ENCODE measurements around the gene SERGEF.

The SERGEF gene

DNA sequence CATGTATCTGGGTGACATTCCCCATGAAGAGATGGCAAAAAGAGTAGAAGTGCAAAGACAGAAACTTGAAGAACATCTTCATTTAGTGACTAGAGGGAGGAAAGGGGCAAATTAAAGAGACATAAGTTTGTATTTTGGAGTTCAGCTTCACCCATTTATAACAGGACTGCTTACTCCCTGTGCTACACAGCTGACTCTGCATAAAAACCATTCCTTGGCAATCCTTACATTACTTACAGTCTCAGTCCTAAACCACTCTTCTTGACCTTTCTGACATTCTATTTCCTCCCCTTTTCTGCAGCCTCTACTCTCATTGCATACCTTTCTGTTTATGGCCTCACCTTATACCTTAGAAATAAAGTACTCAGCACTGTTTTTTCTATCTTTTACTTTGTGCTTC is 6.8 kb upstream of the SERGEF start:
- Histone ChIP-seq H3K9ac (ENCODE audit: low read depth in 1 of 2, low read length in 2 of 2) (no peak overlapping the region), H3K27me3 (ENCODE audit: control insufficient read depth in 2 of 2, insufficient read depth in 2 of 2, low read length in 2 of 2) (no peaks in the 10 kb centered on the region), H3K27ac (ENCODE audit: low read depth in 2 of 2, low read length in 2 of 2) (no peak overlapping the region), H3K4me3 (ENCODE audit: low read length in 2 of 2) (no peak overlapping the region), H3K36me3 (ENCODE audit: control insufficient read depth in 2 of 2, insufficient read depth in 2 of 2, low read length in 2 of 2) (no peaks in the 10 kb centered on the region), H3K4me1 (ENCODE audit: control insufficient read depth in 2 of 2, insufficient read depth in 2 of 2, low read length in 2 of 2) (no peaks in the 10 kb centered on the region), H3K9me3 (ENCODE audit: control insufficient read depth in 2 of 2, low read length in 2 of 2) (no peaks in the 10 kb centered on the region)

DNA sequence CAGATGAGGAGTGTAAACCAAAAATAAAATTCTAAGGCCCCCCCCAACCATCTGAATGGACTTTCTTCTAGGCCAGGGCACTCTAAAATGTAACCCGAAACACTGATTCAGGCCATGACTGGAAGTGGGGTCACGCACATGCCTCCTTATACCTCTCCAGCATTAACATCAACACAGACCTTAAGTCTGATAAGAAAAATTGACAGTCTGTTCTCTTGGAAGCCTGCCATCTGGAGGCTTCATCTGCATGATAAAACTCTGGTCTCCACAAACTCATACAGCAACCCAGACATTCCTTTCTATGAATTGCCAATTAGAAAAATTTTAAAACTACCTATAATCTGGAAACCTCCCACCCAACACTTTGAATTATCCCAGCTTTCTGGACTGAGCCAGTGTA is 3.9 kb upstream of the SERGEF start:
- H3K36me3 ChIP-seq (ENCODE audit: control insufficient read depth in 2 of 2, insufficient read depth in 2 of 2, low read length in 2 of 2) = no peaks in the 10 kb centered on the region
- no peak overlapping the region for H3K27ac ChIP-seq (ENCODE audit: low read depth in 2 of 2, low read length in 2 of 2)
- no peaks in the 10 kb centered on the region for H3K9me3 ChIP-seq (ENCODE audit: control insufficient read depth in 2 of 2, low read length in 2 of 2)
- H3K9ac ChIP-seq (ENCODE audit: low read depth in 1 of 2, low read length in 2 of 2) = no peak overlapping the region
- H3K27me3 ChIP-seq (ENCODE audit: control insufficient read depth in 2 of 2, insufficient read depth in 2 of 2, low read length in 2 of 2) = no peaks in the 10 kb centered on the region
- peaks cover 4 to 12% of the 10 kb centered on the region in 2 donors for H3K4me1 ChIP-seq (ENCODE audit: control insufficient read depth in 2 of 2, insufficient read depth in 2 of 2, low read length in 2 of 2)
- H3K4me3 ChIP-seq (ENCODE audit: low read length in 2 of 2) = no peak overlapping the region

DNA sequence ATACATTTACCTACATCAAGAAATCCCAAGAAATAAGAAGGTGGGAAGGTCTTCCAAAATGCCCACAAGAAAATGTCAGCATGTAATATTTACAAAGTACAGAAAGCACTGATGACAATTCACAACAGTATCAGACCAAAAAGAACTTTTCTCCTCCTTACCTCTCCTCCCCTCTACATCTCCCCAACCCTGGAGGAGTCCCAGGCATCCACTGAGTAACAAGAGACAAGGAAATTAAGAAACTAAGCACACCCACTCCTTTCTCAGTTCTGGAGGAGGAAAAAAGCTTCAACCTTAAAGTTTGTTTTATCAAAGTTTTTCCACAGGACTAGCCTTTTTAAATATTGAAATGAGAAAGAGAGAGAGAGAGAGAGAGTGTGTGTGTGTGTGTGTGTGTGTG is 2.0 kb upstream of the SERGEF start:
- Histone ChIP-seq H3K36me3 (ENCODE audit: control insufficient read depth in 2 of 2, insufficient read depth in 2 of 2, low read length in 2 of 2) (no peaks in the 10 kb centered on the region), H3K9me3 (ENCODE audit: control insufficient read depth in 2 of 2, low read length in 2 of 2) (no peaks in the 10 kb centered on the region), H3K4me1 (ENCODE audit: control insufficient read depth in 2 of 2, insufficient read depth in 2 of 2, low read length in 2 of 2) (peaks cover 8 to 18% of the 10 kb centered on the region in 2 donors), H3K4me3 (ENCODE audit: low read length in 2 of 2) (no peak overlapping the region), H3K9ac (ENCODE audit: low read depth in 1 of 2, low read length in 2 of 2) (no peak overlapping the region), H3K27me3 (ENCODE audit: control insufficient read depth in 2 of 2, insufficient read depth in 2 of 2, low read length in 2 of 2) (no peaks in the 10 kb centered on the region), H3K27ac (ENCODE audit: low read depth in 2 of 2, low read length in 2 of 2) (no peak overlapping the region)

DNA sequence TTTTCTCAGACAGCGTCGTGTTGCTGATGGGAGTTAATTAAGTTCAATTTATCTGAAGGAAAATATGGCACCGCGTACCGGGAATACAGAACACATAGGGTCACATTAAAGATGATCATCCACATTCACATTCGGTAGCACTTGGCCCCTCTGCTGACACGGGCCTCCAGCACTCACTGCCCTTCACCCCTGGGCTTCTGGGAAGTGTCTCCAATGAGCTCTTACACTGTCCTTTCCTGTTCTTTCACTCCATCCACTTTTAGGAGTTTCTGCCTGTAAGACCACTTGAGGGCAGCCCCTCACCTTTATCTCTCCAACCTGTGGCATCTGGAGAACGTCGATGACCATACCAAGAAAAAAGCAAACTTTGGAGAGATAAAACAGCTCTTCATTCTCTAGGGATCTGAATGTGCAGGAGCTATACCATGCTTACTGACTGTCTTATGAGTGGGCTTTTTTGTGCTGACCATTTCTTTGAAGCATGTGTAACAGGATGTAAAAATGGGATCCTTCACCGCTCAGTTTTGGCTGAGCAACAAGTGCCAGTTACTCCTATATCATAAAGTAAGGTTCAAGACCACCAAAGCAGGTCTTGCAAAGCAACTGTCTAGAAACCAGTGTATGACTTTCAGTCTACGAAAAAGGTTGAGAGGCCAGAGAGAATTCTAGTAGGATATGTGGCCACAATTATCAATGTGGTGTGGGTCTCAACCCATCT is 1.1 kb upstream of the SERGEF start:
- peak overlapping the region; percentile 86 to 90 for H3K9ac ChIP-seq (ENCODE audit: low read depth in 1 of 2, low read length in 2 of 2)
- H3K4me1 ChIP-seq (ENCODE audit: control insufficient read depth in 2 of 2, insufficient read depth in 2 of 2, low read length in 2 of 2) = peaks cover 8 to 18% of the 10 kb centered on the region in 2 donors
- H3K27ac ChIP-seq (ENCODE audit: low read depth in 2 of 2, low read length in 2 of 2) = peak overlapping the region; percentile 82 to 90
- peak overlapping the region; percentile 73 to 96 for H3K4me3 ChIP-seq (ENCODE audit: low read length in 2 of 2)
- H3K36me3 ChIP-seq (ENCODE audit: control insufficient read depth in 2 of 2, insufficient read depth in 2 of 2, low read length in 2 of 2) = no peaks in the 10 kb centered on the region
- H3K27me3 ChIP-seq (ENCODE audit: control insufficient read depth in 2 of 2, insufficient read depth in 2 of 2, low read length in 2 of 2) = no peaks in the 10 kb centered on the region
- no peaks in the 10 kb centered on the region for H3K9me3 ChIP-seq (ENCODE audit: control insufficient read depth in 2 of 2, low read length in 2 of 2)

DNA sequence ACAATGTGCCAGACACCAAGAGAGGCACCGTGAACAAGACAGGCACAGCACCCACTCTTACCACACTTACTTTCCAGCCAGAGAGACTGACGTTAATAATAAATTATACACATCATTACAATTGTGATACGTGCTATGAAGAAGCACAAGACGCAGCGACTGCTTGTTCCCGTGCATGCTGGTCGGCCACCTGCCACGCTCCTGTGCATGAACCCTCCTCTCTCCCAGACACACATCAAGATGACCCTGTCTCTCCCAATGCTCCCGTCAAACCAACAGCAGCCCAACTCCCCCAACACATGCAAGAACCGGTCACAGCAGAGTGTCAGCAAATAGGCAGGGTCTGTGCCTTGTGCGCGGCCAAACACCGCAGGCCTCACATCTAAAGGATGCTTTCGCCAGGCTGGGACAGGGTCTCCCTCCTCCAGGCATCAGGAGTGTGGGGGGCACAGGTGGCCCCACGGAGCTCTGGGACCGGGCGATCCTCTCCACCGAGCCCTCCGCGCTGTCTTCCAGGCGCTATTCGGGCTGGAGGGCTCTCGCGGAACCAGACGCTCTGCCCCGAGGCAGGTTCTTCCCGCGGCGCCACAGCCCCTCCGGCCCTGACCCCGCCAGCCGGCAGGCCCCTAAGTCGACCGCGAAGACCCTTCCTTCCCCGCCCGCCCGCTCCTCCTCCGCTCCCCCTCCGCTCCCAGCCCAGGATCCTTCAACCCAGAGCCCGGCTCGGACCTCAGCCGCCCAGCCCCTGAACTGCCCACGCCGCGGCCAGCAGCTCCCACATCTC is 533 bp downstream of the SERGEF start:
- H3K9me3 ChIP-seq (ENCODE audit: control insufficient read depth in 2 of 2, low read length in 2 of 2) = no peaks in the 10 kb centered on the region
- peak overlapping the region; percentile 58 to 90 for H3K27ac ChIP-seq (ENCODE audit: low read depth in 2 of 2, low read length in 2 of 2)
- peak overlapping the region; percentile 74 to 90 for H3K9ac ChIP-seq (ENCODE audit: low read depth in 1 of 2, low read length in 2 of 2)
- peak overlapping the region; percentile 73 to 96 for H3K4me3 ChIP-seq (ENCODE audit: low read length in 2 of 2)
- H3K36me3 ChIP-seq (ENCODE audit: control insufficient read depth in 2 of 2, insufficient read depth in 2 of 2, low read length in 2 of 2) = no peaks in the 10 kb centered on the region
- H3K27me3 ChIP-seq (ENCODE audit: control insufficient read depth in 2 of 2, insufficient read depth in 2 of 2, low read length in 2 of 2) = no peaks in the 10 kb centered on the region
- peaks cover 8 to 18% of the 10 kb centered on the region in 2 donors for H3K4me1 ChIP-seq (ENCODE audit: control insufficient read depth in 2 of 2, insufficient read depth in 2 of 2, low read length in 2 of 2)

DNA sequence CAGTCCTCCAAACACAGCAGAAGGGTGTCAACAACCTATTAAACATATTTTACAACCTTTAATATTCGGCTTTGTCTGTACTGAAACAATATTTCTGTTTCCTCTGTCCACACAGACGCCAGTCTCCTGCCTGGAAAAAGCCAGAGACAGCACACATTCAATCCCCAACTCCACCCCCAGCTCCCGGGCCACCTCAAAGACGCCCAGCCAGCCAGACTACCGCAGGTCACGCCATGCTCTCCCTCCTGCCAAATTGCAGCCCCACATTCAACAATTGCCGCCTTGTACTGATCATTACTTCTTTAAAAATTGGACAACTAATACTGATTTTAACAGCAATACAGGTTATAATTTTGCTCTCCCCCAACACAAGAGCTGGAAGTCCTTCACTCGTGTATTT is 1.2 kb downstream of the SERGEF start:
- Histone ChIP-seq H3K4me1 (ENCODE audit: control insufficient read depth in 2 of 2, insufficient read depth in 2 of 2, low read length in 2 of 2) (peaks cover 8 to 18% of the 10 kb centered on the region in 2 donors), H3K9me3 (ENCODE audit: control insufficient read depth in 2 of 2, low read length in 2 of 2) (no peaks in the 10 kb centered on the region), H3K4me3 (ENCODE audit: low read length in 2 of 2) (peak overlapping the region in 1 of 2 donors; percentile 96), H3K27me3 (ENCODE audit: control insufficient read depth in 2 of 2, insufficient read depth in 2 of 2, low read length in 2 of 2) (no peaks in the 10 kb centered on the region), H3K9ac (ENCODE audit: low read depth in 1 of 2, low read length in 2 of 2) (peak overlapping the region in 1 of 2 donors; percentile 90), H3K36me3 (ENCODE audit: control insufficient read depth in 2 of 2, insufficient read depth in 2 of 2, low read length in 2 of 2) (no peaks in the 10 kb centered on the region), H3K27ac (ENCODE audit: low read depth in 2 of 2, low read length in 2 of 2) (no peak overlapping the region)

DNA sequence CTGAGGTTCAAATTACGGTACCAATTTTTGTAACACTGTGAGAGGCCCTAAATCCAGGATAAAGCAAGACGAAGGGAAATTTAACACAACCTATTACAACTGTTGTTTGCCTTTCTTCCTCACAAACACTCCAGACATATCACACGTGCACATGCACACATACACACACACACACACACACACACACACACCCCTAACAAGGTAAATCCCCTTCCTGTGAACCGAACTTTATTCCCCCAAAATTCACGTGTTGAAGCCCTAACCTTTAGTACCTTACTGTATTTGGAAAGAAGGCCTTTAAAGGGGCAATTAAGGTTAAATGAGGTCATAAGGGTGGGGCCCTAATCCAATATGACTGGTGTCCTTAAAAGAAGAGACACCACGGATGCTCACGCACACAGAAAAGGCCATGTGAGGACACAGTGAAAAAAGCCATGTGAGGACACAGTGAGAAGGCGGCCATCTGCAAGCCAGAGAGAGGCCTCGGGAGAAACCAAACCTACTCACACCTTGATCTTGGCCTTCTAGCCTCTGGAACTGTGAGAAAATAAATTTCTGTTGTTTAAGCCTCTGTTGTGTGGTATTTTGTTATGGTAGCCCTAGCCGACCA is 1.8 kb downstream of the SERGEF start:
- no peak overlapping the region for H3K27ac ChIP-seq (ENCODE audit: low read depth in 2 of 2, low read length in 2 of 2)
- H3K4me3 ChIP-seq (ENCODE audit: low read length in 2 of 2) = peak overlapping the region in 1 of 2 donors; percentile 26
- H3K9ac ChIP-seq (ENCODE audit: low read depth in 1 of 2, low read length in 2 of 2) = no peak overlapping the region
- H3K36me3 ChIP-seq (ENCODE audit: control insufficient read depth in 2 of 2, insufficient read depth in 2 of 2, low read length in 2 of 2) = peaks cover 2% of the 10 kb centered on the region in 2 donors
- no peaks in the 10 kb centered on the region for H3K9me3 ChIP-seq (ENCODE audit: control insufficient read depth in 2 of 2, low read length in 2 of 2)
- no peaks in the 10 kb centered on the region for H3K27me3 ChIP-seq (ENCODE audit: control insufficient read depth in 2 of 2, insufficient read depth in 2 of 2, low read length in 2 of 2)
- peaks cover 8 to 18% of the 10 kb centered on the region in 2 donors for H3K4me1 ChIP-seq (ENCODE audit: control insufficient read depth in 2 of 2, insufficient read depth in 2 of 2, low read length in 2 of 2)

DNA sequence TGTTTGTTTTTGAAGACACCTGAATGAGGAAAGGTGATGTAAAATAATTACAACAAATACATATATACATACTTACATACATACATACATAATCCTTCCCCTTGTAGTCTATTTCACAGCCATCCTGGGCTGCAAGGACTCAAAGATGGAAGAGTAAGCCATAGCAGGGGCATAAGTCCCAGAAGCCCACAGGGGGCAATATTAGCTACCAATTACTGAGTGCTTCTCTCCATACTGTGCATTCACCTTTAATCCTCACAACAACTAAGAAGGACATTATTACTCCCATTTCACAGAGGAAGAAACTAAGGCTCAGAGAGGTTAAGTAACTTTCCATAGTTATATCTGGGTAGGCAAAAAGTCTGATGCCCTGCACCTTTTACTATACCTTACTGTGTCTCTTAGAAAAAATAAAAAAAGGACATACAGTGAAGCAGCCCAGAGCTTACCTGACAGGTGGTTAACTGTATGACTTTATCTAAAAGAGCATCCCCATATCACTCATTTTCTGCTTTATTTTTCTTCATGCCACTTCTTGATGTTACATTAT is 2.7 kb downstream of the SERGEF start:
- Histone ChIP-seq H3K9me3 (ENCODE audit: control insufficient read depth in 2 of 2, low read length in 2 of 2) (no peaks in the 10 kb centered on the region), H3K27me3 (ENCODE audit: control insufficient read depth in 2 of 2, insufficient read depth in 2 of 2, low read length in 2 of 2) (no peaks in the 10 kb centered on the region), H3K9ac (ENCODE audit: low read depth in 1 of 2, low read length in 2 of 2) (no peak overlapping the region), H3K4me3 (ENCODE audit: low read length in 2 of 2) (no peak overlapping the region), H3K27ac (ENCODE audit: low read depth in 2 of 2, low read length in 2 of 2) (no peak overlapping the region), H3K36me3 (ENCODE audit: control insufficient read depth in 2 of 2, insufficient read depth in 2 of 2, low read length in 2 of 2) (peaks cover 6 to 9% of the 10 kb centered on the region in 2 donors), H3K4me1 (ENCODE audit: control insufficient read depth in 2 of 2, insufficient read depth in 2 of 2, low read length in 2 of 2) (peaks cover 8 to 18% of the 10 kb centered on the region in 2 donors)

DNA sequence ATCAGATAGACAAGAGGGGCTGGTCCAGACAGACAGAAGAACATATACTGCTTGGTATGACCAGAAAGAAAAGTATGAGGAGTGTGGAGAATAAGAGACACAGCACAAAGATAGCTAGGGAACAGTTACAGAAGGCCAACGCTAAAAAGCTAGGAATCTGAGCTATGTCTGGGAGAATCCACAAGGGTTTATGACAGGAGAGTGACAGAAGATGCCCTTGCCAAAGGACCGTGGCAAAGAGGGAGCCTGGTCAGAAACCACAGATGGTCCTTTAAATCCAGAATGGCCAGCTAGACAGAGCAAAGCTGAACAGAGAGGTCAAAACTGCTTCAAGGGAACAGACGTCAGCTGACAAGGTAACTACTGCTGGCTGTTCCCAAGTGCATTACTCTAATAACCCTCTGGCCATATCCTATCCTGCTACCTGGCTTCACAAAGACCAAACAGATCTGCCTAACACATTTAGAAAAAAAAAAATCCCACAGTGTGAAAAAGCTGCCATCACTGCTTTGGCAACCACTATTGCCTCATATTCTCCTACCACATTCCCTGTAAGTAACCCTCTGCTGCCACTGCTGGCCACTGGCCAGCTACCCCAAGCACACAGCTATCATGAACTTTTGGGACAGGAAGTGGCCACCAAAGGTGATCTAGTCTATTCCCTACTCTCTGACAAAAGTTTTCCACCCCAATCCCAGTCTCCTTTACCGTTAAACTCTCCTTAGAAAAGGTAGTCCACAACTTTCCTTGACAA is 7.3 kb downstream of the SERGEF start:
- Histone ChIP-seq H3K27ac (ENCODE audit: low read depth in 2 of 2, low read length in 2 of 2) (no peak overlapping the region), H3K4me3 (ENCODE audit: low read length in 2 of 2) (no peak overlapping the region), H3K9ac (ENCODE audit: low read depth in 1 of 2, low read length in 2 of 2) (no peak overlapping the region), H3K36me3 (ENCODE audit: control insufficient read depth in 2 of 2, insufficient read depth in 2 of 2, low read length in 2 of 2) (peaks cover 18 to 22% of the 10 kb centered on the region in 2 donors), H3K4me1 (ENCODE audit: control insufficient read depth in 2 of 2, insufficient read depth in 2 of 2, low read length in 2 of 2) (no peaks in the 10 kb centered on the region), H3K27me3 (ENCODE audit: control insufficient read depth in 2 of 2, insufficient read depth in 2 of 2, low read length in 2 of 2) (no peaks in the 10 kb centered on the region), H3K9me3 (ENCODE audit: control insufficient read depth in 2 of 2, low read length in 2 of 2) (no peaks in the 10 kb centered on the region)
